HL-60 (cell line): ENCODE measurements around the gene DAZAP1.

ENCODE experiments used
- DNase-seq, 2 experiments: peaks; one replicate each; pipeline ENCODE4 v3.0.0-alpha.2; 2010 to 2020; ENCODE audit warnings: low read depth in 1 of 2, low spot score in 1 of 2
- H3K27ac ChIP-seq: fragments of 250-450 bp; sonication (Bioruptor Pico); replicated peaks from 2 replicates; pipeline ENCODE4 v1.5.1; 2020; ENCODE audit warnings: mild to moderate bottlenecking, moderate library complexity
- H3K27me3 ChIP-seq: fragments of 250-450 bp; sonication (Bioruptor Pico); 2 replicates; pipeline ENCODE4 v1.5.1; 2021; ENCODE audit warnings: mild to moderate bottlenecking, moderate library complexity; ENCODE audit not compliant: insufficient read depth, poor library complexity, severe bottlenecking
- H3K4me3 ChIP-seq: replicated peaks from 2 replicates; pipeline ENCODE4 v1.5.1; 2011; ENCODE audit warnings: mild to moderate bottlenecking, control low read depth, low read length; ENCODE audit not compliant: insufficient read depth
- GABPA ChIP-seq: IDR thresholded peaks from 2 replicates; pipeline ENCODE4 v1.6.1; 2012; ENCODE audit warnings: low read depth
- POLR2AphosphoS5 ChIP-seq: IDR thresholded peaks from 2 replicates; pipeline ENCODE4 v1.6.1; 2012; ENCODE audit warnings: low read depth
- SPI1 ChIP-seq: IDR thresholded peaks from 2 replicates; pipeline ENCODE4 v1.6.1; 2012; ENCODE audit warnings: low read depth, mild to moderate bottlenecking, borderline replicate concordance
- TF ChIP-seq, protein P1 (sequence below): IDR thresholded peaks from one replicate; pipeline ENCODE4 v1.5.1; 2011; ENCODE audit warnings: low read length, control low read depth, inconsistent platforms; ENCODE audit not compliant: insufficient read depth
- TF ChIP-seq, protein P2 (sequence below): IDR thresholded peaks from 2 replicates; pipeline ENCODE4 v1.6.1; 2012; ENCODE audit warnings: low read depth; ENCODE audit not compliant: insufficient replicate concordance

DAZAP1 gene

GRCh38 chr19:1400281-1401137 is 6.9 kb upstream of the DAZAP1 start:
- Histone ChIP-seq H3K27ac (no peak overlapping the region), H3K4me3 (peak overlapping the region; percentile 39), H3K27me3 (peaks cover 5% of the 10 kb centered on the region)
- TF ChIP-seq, protein P1, sequence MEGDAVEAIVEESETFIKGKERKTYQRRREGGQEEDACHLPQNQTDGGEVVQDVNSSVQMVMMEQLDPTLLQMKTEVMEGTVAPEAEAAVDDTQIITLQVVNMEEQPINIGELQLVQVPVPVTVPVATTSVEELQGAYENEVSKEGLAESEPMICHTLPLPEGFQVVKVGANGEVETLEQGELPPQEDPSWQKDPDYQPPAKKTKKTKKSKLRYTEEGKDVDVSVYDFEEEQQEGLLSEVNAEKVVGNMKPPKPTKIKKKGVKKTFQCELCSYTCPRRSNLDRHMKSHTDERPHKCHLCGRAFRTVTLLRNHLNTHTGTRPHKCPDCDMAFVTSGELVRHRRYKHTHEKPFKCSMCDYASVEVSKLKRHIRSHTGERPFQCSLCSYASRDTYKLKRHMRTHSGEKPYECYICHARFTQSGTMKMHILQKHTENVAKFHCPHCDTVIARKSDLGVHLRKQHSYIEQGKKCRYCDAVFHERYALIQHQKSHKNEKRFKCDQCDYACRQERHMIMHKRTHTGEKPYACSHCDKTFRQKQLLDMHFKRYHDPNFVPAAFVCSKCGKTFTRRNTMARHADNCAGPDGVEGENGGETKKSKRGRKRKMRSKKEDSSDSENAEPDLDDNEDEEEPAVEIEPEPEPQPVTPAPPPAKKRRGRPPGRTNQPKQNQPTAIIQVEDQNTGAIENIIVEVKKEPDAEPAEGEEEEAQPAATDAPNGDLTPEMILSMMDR, result no peak
- TF ChIP-seq GABPA (no peak), SPI1 (no peak), POLR2AphosphoS5 (no peak)
- TF ChIP-seq, protein P2, sequence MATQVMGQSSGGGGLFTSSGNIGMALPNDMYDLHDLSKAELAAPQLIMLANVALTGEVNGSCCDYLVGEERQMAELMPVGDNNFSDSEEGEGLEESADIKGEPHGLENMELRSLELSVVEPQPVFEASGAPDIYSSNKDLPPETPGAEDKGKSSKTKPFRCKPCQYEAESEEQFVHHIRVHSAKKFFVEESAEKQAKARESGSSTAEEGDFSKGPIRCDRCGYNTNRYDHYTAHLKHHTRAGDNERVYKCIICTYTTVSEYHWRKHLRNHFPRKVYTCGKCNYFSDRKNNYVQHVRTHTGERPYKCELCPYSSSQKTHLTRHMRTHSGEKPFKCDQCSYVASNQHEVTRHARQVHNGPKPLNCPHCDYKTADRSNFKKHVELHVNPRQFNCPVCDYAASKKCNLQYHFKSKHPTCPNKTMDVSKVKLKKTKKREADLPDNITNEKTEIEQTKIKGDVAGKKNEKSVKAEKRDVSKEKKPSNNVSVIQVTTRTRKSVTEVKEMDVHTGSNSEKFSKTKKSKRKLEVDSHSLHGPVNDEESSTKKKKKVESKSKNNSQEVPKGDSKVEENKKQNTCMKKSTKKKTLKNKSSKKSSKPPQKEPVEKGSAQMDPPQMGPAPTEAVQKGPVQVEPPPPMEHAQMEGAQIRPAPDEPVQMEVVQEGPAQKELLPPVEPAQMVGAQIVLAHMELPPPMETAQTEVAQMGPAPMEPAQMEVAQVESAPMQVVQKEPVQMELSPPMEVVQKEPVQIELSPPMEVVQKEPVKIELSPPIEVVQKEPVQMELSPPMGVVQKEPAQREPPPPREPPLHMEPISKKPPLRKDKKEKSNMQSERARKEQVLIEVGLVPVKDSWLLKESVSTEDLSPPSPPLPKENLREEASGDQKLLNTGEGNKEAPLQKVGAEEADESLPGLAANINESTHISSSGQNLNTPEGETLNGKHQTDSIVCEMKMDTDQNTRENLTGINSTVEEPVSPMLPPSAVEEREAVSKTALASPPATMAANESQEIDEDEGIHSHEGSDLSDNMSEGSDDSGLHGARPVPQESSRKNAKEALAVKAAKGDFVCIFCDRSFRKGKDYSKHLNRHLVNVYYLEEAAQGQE, result no peak
- no peak for DNase-seq

DNA sequence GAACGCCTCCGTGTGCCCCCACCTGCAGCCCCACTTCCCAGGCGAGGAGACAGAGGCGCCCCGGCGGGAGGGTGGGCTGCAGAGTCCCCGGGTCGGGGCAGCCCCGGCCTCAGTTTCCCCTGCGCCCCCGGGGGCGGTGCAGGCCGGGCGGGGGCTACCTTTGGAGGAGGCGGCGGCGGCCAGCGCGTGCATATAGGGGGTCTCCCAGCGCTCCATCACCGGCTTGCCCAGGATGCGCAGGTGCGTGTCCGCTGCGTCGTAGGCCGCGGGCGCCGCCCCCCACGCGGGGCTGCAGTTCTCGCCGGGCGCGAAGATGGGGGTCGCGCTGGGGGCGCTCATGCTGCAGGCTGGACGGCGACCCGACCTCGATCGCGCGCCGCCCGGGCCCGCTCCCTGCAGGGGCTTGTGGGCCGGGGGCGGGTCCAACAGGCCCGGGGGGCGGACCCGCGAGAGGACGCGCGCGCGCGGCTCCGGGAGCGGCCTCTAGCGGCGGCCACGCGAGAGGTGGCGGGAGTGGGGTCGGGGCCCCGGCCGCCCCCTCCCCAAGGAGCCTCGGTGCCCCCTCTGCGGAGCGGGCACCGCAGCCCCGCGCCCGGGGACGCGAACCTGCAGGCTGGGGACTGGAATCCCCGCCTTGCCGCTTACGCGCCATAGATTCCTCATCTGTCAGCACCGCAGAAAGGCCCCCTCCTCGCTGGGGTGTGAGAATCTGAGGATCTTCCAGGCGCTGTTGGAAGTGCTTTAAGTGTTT is 6.1 kb upstream of the DAZAP1 start, which contains the start of gene GAMT:
GAMT (minus strand) TSS at position 405 of the 751 bp plus-strand sequence; CDS start at position 339, 66 bp downstream.
- TF ChIP-seq POLR2AphosphoS5, result no peak
- TF ChIP-seq, protein P2, result no peak
- TF ChIP-seq, protein P1, result no peak
- no peak for TF ChIP-seq SPI1
- TF ChIP-seq GABPA, result no peak
- Histone ChIP-seq H3K27me3 (peaks cover 5% of the 10 kb centered on the region), H3K4me3 (peak within 1 kb of the TSS; percentile 39), H3K27ac (no peak within 1 kb of the TSS)
- DNase-seq, result no peak

DNA sequence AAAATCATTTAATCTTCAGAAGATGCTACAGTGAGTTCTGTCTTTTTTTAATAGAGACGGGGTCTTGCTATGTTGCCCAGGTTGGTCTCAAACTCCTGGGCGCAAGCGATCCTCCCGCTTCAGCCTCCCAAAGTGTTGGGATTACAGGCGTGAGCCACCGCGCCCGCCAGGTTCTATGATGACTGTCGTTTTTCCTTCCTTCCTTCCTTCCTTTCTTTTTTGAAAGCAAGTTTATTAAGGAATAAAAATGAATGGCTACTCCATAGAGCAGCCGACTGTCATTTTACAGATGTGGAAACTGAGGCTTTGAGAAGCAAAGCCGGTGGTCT is 5.5 kb upstream of the DAZAP1 start:
- H3K27ac ChIP-seq, result no peak overlapping the region
- no peak overlapping the region for H3K4me3 ChIP-seq
- TF ChIP-seq, protein P2, result no peak
- no peak for TF ChIP-seq SPI1
- TF ChIP-seq GABPA, result no peak
- no peak for TF ChIP-seq POLR2AphosphoS5
- TF ChIP-seq, protein P1, result no peak
- H3K27me3 ChIP-seq, result peaks cover 5% of the 10 kb centered on the region
- no peak for DNase-seq
